HTERT RPE-1 (cell line): ENCODE measurements around the gene DHX58.

Experiments
- in situ Hi-C: fragments of 300-500 bp; cut with MboI; formaldehyde crosslinking; loops from 4 replicates; pipeline ENCODE4 v1.14.3; 2020; ENCODE audit warnings: low sequenced_read_pairs

Gene DHX58

DNA sequence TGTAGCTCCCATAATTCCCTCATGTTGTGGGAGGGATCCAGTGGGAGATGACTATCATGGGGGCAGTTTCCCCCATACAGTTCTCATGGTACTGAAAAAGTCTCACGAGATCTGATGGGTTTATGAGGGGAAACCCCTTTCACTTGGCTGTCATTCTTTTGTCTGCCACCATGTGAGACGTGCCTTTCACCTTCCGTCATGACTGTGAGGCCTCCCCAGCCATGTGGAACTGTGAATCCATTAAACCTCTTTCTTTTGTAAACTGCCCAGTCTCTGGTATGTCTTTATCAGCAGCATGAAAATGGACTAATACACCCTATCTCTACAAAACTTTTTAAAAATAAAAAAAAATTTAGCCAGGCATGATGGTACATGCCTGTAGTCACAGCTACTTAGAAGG, 55.9 kb downstream of the DHX58 start:
- in situ Hi-C loops = no loop called here

DNA sequence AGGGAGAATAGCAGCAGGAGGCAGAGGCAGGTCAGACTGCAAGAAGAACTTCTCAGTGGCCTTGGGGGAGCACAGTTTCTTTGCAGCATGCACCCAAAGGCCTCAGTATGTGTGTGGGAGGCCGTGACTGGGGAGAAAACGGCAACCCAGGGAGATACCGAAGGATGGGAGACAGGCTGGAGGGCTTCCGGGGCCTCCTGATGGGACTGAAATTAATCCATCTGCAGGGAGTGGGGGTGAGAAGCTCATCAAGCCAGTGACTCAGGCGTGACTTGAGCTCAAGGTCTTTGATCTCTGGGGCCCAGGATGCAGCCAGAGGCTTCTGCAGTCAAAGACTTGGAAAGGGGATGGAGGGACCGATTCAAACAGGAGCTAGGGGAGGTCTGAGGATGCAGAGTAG, 57.0 kb downstream of the DHX58 start:
- in situ Hi-C loops = no loop called here

GRCh38 chr17:42055027-42055426, 57.5 kb downstream of the DHX58 start:
- in situ Hi-C loops = no loop called here

GRCh38 chr17:42053731-42054500, 58.6 kb downstream of the DHX58 start:
- in situ Hi-C loops = no loop called here

- in situ Hi-C loops = no loop called here
Measured at GRCh38 chr17:42052346-42052877, 60.1 kb downstream of the DHX58 start.

- in situ Hi-C loops = no loop called here
Measured at GRCh38 chr17:42051645-42052044, 60.9 kb downstream of the DHX58 start.
